ENCODE measurements around the gene UBE2E3. TPM values are rescaled to one million over a fixed set of nuclear protein-coding genes. Genes with fewer than 3 reads are reported as not detected.

Gene UBE2E3
- total RNA-seq, 1 experiment from 2014 or later = 76.3 TPM

DNA sequence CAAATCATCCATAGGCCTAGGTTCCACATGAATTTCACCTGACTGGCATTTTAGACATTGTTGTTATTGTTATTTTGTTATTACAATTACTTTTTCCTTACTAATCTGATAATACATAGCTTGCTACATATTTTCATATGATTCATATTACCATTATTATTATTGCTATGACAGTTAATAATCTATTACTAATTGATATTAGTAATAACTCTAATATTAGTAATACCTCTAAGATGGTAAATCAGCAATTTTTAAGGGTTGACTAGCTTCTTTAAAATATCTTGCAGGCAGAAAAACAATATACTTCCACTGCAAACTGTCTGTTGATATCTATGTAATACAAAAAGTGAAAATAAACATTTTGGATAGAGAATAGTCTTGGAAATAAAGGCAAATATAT is 48.6 kb upstream of the UBE2E3 start:
- Mint-ChIP-seq H3K9me3 (no peaks in the 10 kb centered on the region), H3K4me3 (no peak overlapping the region), H3K4me1 (no peaks in the 10 kb centered on the region), H3K27me3 (ENCODE audit: low read depth) (no peaks in the 10 kb centered on the region), H3K27ac (no peak overlapping the region), H3K36me3 (no peaks in the 10 kb centered on the region)
- POLR2A ChIA-PET = no interaction called here
- DNase-seq (ENCODE audit: low spot score) = no peak
- no peak for ATAC-seq
- no peak for TF ChIP-seq NR1H2 (CRISPR knock-in tag; IDR thresholded peaks at IDR 0.05)
- TF ChIP-seq, protein P1, sequence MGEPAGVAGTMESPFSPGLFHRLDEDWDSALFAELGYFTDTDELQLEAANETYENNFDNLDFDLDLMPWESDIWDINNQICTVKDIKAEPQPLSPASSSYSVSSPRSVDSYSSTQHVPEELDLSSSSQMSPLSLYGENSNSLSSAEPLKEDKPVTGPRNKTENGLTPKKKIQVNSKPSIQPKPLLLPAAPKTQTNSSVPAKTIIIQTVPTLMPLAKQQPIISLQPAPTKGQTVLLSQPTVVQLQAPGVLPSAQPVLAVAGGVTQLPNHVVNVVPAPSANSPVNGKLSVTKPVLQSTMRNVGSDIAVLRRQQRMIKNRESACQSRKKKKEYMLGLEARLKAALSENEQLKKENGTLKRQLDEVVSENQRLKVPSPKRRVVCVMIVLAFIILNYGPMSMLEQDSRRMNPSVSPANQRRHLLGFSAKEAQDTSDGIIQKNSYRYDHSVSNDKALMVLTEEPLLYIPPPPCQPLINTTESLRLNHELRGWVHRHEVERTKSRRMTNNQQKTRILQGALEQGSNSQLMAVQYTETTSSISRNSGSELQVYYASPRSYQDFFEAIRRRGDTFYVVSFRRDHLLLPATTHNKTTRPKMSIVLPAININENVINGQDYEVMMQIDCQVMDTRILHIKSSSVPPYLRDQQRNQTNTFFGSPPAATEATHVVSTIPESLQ (CRISPR knock-in tag; IDR thresholded peaks at IDR 0.05) = no peak
- TF ChIP-seq, protein P2, sequence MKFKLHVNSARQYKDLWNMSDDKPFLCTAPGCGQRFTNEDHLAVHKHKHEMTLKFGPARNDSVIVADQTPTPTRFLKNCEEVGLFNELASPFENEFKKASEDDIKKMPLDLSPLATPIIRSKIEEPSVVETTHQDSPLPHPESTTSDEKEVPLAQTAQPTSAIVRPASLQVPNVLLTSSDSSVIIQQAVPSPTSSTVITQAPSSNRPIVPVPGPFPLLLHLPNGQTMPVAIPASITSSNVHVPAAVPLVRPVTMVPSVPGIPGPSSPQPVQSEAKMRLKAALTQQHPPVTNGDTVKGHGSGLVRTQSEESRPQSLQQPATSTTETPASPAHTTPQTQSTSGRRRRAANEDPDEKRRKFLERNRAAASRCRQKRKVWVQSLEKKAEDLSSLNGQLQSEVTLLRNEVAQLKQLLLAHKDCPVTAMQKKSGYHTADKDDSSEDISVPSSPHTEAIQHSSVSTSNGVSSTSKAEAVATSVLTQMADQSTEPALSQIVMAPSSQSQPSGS (CRISPR knock-in tag; IDR thresholded peaks at IDR 0.05; ENCODE audit: borderline replicate concordance, low read depth) = no peak
- no peak for TF ChIP-seq GABPB1 (CRISPR knock-in tag; IDR thresholded peaks at IDR 0.05)
- no peak for TF ChIP-seq ETV6 (CRISPR knock-in tag; IDR thresholded peaks at IDR 0.05)
- no peak for TF ChIP-seq RORB (CRISPR knock-in tag; IDR thresholded peaks at IDR 0.05)
- no peak for TF ChIP-seq TP53 (CRISPR knock-in tag; IDR thresholded peaks at IDR 0.05)
- no peak for TF ChIP-seq JUN (CRISPR knock-in tag; IDR thresholded peaks at IDR 0.05)
- no peak for TF ChIP-seq SP1 (CRISPR knock-in tag; conservative IDR thresholded peaks at IDR 0.05)
- no peak for TF ChIP-seq ZNF138 (CRISPR knock-in tag; conservative IDR thresholded peaks at IDR 0.05)
- TF ChIP-seq, protein P3, sequence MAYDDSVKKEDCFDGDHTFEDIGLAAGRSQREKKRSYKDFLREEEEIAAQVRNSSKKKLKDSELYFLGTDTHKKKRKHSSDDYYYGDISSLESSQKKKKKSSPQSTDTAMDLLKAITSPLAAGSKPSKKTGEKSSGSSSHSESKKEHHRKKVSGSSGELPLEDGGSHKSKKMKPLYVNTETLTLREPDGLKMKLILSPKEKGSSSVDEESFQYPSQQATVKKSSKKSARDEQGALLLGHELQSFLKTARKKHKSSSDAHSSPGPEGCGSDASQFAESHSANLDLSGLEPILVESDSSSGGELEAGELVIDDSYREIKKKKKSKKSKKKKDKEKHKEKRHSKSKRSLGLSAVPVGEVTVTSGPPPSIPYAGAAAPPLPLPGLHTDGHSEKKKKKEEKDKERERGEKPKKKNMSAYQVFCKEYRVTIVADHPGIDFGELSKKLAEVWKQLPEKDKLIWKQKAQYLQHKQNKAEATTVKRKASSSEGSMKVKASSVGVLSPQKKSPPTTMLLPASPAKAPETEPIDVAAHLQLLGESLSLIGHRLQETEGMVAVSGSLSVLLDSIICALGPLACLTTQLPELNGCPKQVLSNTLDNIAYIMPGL (CRISPR knock-in tag; IDR thresholded peaks at IDR 0.05) = no peak
- TF ChIP-seq, protein P4, sequence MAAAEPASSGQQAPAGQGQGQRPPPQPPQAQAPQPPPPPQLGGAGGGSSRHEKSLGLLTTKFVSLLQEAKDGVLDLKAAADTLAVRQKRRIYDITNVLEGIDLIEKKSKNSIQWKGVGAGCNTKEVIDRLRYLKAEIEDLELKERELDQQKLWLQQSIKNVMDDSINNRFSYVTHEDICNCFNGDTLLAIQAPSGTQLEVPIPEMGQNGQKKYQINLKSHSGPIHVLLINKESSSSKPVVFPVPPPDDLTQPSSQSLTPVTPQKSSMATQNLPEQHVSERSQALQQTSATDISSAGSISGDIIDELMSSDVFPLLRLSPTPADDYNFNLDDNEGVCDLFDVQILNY (CRISPR knock-in tag; IDR thresholded peaks at IDR 0.05) = no peak
- no peak for TF ChIP-seq HMGA2 (CRISPR knock-in tag; IDR thresholded peaks at IDR 0.05)
- TF ChIP-seq NR2C2 (CRISPR knock-in tag; IDR thresholded peaks at IDR 0.05) = no peak
- no peak for TF ChIP-seq ZNF416 (CRISPR knock-in tag; IDR thresholded peaks at IDR 0.05)
- TF ChIP-seq TCF7 (CRISPR knock-in tag; IDR thresholded peaks at IDR 0.05; ENCODE audit: low read depth) = no peak
- TF ChIP-seq SMAD4 (CRISPR knock-in tag; IDR thresholded peaks at IDR 0.05) = no peak
- TF ChIP-seq, protein P5, sequence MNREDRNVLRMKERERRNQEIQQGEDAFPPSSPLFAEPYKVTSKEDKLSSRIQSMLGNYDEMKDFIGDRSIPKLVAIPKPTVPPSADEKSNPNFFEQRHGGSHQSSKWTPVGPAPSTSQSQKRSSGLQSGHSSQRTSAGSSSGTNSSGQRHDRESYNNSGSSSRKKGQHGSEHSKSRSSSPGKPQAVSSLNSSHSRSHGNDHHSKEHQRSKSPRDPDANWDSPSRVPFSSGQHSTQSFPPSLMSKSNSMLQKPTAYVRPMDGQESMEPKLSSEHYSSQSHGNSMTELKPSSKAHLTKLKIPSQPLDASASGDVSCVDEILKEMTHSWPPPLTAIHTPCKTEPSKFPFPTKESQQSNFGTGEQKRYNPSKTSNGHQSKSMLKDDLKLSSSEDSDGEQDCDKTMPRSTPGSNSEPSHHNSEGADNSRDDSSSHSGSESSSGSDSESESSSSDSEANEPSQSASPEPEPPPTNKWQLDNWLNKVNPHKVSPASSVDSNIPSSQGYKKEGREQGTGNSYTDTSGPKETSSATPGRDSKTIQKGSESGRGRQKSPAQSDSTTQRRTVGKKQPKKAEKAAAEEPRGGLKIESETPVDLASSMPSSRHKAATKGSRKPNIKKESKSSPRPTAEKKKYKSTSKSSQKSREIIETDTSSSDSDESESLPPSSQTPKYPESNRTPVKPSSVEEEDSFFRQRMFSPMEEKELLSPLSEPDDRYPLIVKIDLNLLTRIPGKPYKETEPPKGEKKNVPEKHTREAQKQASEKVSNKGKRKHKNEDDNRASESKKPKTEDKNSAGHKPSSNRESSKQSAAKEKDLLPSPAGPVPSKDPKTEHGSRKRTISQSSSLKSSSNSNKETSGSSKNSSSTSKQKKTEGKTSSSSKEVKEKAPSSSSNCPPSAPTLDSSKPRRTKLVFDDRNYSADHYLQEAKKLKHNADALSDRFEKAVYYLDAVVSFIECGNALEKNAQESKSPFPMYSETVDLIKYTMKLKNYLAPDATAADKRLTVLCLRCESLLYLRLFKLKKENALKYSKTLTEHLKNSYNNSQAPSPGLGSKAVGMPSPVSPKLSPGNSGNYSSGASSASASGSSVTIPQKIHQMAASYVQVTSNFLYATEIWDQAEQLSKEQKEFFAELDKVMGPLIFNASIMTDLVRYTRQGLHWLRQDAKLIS (CRISPR knock-in tag; IDR thresholded peaks at IDR 0.05; ENCODE audit: borderline replicate concordance) = no peak
- CTCF ChIA-PET = no interaction called here

DNA sequence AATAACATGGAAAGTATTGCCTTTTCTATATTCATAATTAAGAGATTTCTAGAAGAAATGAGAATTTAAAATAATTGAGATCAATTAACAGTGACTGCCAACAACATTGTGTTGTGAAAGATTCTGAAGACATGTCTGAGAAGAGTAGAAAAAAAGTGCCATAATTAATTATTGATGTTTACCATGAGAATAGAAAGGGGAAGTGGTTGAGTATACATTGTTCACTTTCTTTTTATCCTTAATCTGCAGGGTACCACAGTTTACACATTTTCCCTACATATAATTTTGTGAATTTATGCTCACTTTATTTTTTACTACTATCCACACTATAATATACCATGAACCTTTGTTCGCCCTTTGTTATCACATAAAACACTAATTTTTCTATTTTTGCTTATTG is 47.1 kb upstream of the UBE2E3 start:
- CTCF ChIA-PET = no interaction called here
- DNase-seq (ENCODE audit: low spot score) = no peak
- H3K4me3 Mint-ChIP-seq = no peak overlapping the region

More for the DNA sequence above, 47.1 kb upstream of the UBE2E3 start:
- no peak for ATAC-seq
- TF ChIP-seq JUN (CRISPR knock-in tag; IDR thresholded peaks at IDR 0.05) (no peak), RORB (CRISPR knock-in tag; IDR thresholded peaks at IDR 0.05) (no peak), FOXJ3 (CRISPR knock-in tag; IDR thresholded peaks at IDR 0.05; ENCODE audit: borderline replicate concordance) (no peak), NR2C2 (CRISPR knock-in tag; IDR thresholded peaks at IDR 0.05) (no peak)
- TF ChIP-seq, protein P6, sequence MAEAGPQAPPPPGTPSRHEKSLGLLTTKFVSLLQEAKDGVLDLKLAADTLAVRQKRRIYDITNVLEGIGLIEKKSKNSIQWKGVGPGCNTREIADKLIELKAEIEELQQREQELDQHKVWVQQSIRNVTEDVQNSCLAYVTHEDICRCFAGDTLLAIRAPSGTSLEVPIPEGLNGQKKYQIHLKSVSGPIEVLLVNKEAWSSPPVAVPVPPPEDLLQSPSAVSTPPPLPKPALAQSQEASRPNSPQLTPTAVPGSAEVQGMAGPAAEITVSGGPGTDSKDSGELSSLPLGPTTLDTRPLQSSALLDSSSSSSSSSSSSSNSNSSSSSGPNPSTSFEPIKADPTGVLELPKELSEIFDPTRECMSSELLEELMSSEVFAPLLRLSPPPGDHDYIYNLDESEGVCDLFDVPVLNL (CRISPR knock-in tag; IDR thresholded peaks at IDR 0.05; ENCODE audit: borderline replicate concordance, low read depth) = no peak
- TF ChIP-seq, protein P7, sequence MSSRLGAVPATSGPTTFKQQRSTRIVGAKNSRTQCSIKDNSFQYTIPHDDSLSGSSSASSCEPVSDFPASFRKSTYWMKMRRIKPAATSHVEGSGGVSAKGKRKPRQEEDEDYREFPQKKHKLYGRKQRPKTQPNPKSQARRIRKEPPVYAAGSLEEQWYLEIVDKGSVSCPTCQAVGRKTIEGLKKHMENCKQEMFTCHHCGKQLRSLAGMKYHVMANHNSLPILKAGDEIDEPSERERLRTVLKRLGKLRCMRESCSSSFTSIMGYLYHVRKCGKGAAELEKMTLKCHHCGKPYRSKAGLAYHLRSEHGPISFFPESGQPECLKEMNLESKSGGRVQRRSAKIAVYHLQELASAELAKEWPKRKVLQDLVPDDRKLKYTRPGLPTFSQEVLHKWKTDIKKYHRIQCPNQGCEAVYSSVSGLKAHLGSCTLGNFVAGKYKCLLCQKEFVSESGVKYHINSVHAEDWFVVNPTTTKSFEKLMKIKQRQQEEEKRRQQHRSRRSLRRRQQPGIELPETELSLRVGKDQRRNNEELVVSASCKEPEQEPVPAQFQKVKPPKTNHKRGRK (CRISPR knock-in tag; IDR thresholded peaks at IDR 0.05; ENCODE audit: borderline replicate concordance) = no peak
- Mint-ChIP-seq H3K27ac (no peak overlapping the region), H3K9me3 (no peaks in the 10 kb centered on the region), H3K36me3 (no peaks in the 10 kb centered on the region), H3K27me3 (ENCODE audit: low read depth) (no peaks in the 10 kb centered on the region), H3K4me1 (no peaks in the 10 kb centered on the region)
- POLR2A ChIA-PET = no interaction called here
